Measurements from ENCODE around the gene AFMID. TPM values are rescaled to one million over a fixed set of nuclear protein-coding genes. Genes with fewer than 3 reads are reported as not detected.
"Not testable (repeated sequence)": the region's sequence is repeated elsewhere in the genome, so short reads cannot be mapped to it uniquely, and the experiment has no call there.

AFMID gene
- total RNA-seq, 1 donor from 2014 or later: 32.3 TPM

- no peak for TF ChIP-seq CTCF (IDR thresholded peaks at IDR 0.05; ENCODE audit: unreplicated experiment)
- no peak overlapping the region for H3K27ac Mint-ChIP-seq
- H3K9me3 Mint-ChIP-seq: no peaks in the 10 kb centered on the region
- no peaks in the 10 kb centered on the region for H3K27me3 Mint-ChIP-seq (ENCODE audit: low read depth)
- H3K4me1 Mint-ChIP-seq: peaks cover 14% of the 10 kb centered on the region
- H3K36me3 Mint-ChIP-seq: peaks cover 9% of the 10 kb centered on the region
- H3K4me3 Mint-ChIP-seq: peak overlapping the region; percentile 30
- no peak for DNase-seq (ENCODE audit: low spot score in 2 of 2, unreplicated experiment in 2 of 2)
Measured at GRCh38 chr17:78170692-78171590, 16.2 kb upstream of the AFMID start.

DNA sequence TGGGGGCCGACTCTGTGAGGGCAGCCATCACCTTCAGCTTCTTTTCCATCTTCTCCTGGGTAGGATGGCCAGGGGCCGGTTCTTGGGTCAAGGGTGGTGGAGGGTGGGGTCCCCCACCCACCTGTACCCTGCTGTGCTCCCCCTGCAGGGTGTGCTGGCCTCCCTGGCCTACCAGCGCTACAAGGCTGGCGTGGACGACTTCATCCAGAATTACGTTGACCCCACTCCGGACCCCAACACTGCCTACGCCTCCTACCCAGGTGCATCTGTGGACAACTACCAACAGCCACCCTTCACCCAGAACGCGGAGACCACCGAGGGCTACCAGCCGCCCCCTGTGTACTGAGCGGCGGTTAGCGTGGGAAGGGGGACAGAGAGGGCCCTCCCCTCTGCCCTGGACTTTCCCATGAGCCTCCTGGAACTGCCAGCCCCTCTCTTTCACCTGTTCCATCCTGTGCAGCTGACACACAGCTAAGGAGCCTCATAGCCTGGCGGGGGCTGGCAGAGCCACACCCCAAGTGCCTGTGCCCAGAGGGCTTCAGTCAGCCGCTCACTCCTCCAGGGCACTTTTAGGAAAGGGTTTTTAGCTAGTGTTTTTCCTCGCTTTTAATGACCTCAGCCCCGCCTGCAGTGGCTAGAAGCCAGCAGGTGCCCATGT, 15.4 kb upstream of the AFMID start:
- not testable (repeated sequence) for H3K9me3 Mint-ChIP-seq

GRCh38 chr17:78172249-78173051, 14.7 kb upstream of the AFMID start:
- no peak for DNase-seq (ENCODE audit: low spot score in 2 of 2, unreplicated experiment in 2 of 2)
- Mint-ChIP-seq H3K27ac (peak overlapping the region; percentile 44), H3K36me3 (peaks cover 9% of the 10 kb centered on the region), H3K27me3 (ENCODE audit: low read depth) (no peaks in the 10 kb centered on the region), H3K9me3 (no peaks in the 10 kb centered on the region), H3K4me3 (no peak overlapping the region), H3K4me1 (peaks cover 18% of the 10 kb centered on the region)
- no peak for TF ChIP-seq CTCF (IDR thresholded peaks at IDR 0.05; ENCODE audit: unreplicated experiment)

More for the DNA sequence above, 15.4 kb upstream of the AFMID start:
- not testable (repeated sequence) for H3K4me3 Mint-ChIP-seq; DNase-seq (ENCODE audit: low spot score in 2 of 2, unreplicated experiment in 2 of 2); H3K36me3 Mint-ChIP-seq; H3K27me3 Mint-ChIP-seq (ENCODE audit: low read depth); H3K27ac Mint-ChIP-seq
- H3K4me1 Mint-ChIP-seq: peaks cover 14% of the 10 kb centered on the region

- peaks cover 18% of the 10 kb centered on the region for H3K4me1 Mint-ChIP-seq
- H3K4me3 Mint-ChIP-seq: no peak overlapping the region
- no peak for DNase-seq (ENCODE audit: low spot score in 2 of 2, unreplicated experiment in 2 of 2)
- TF ChIP-seq CTCF (IDR thresholded peaks at IDR 0.05; ENCODE audit: unreplicated experiment): no peak
- H3K36me3 Mint-ChIP-seq: peaks cover 9% of the 10 kb centered on the region
- peak overlapping the region; percentile 44 for H3K27ac Mint-ChIP-seq
- H3K27me3 Mint-ChIP-seq (ENCODE audit: low read depth): no peaks in the 10 kb centered on the region
- H3K9me3 Mint-ChIP-seq: no peaks in the 10 kb centered on the region
Measured at GRCh38 chr17:78173097-78173715, 14.0 kb upstream of the AFMID start.

DNA sequence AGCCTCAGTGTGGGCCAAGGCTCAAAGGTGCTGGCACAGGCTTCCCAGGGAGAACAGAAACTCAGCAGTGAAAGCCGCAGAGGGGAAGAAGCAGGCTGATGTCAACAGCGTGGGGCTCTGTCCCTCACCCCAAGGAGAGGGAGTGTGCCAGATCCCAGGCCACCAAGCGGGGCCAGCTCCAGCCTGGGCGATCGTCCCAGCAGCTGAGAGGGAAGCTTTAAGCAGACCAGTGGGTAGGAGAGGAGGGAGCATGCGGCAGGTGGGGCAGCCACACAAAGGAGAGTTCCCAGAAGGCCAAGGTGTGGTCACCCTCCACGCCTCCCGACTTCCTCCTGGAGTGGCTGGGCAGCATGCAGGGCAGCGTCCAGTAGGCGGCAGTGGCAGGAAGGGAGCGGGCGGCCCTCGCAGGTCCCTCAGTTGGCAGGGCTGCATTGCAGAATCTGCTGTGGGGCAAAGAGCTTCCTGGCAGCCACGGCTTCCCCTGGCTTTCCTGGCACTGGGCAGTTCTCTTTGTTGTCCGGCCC, 12.8 kb upstream of the AFMID start:
- no peak for DNase-seq (ENCODE audit: low spot score in 2 of 2, unreplicated experiment in 2 of 2)
- Mint-ChIP-seq H3K27me3 (ENCODE audit: low read depth) (no peaks in the 10 kb centered on the region), H3K36me3 (peaks cover 16% of the 10 kb centered on the region), H3K27ac (peak overlapping the region; percentile 34), H3K4me1 (peaks cover 16% of the 10 kb centered on the region), H3K4me3 (no peak overlapping the region), H3K9me3 (no peaks in the 10 kb centered on the region)
- no peak for TF ChIP-seq CTCF (IDR thresholded peaks at IDR 0.05; ENCODE audit: unreplicated experiment)
